OCI-LY3 (cell line): Measurements from ENCODE around the gene MYL10.

Source experiments
- CTCF ChIP-seq: fragments of 200-600, 300-600 bp; sonication (generic); IDR thresholded peaks from 2 replicates; pipeline ENCODE4 v1.5.1; 2014; ENCODE audit warnings: antibody characterized with exemption, low read length, low read depth
- EZH2phosphoT487 ChIP-seq: fragments of 200-600 bp; shearing (Covaris generic); IDR thresholded peaks from 2 replicates; pipeline ENCODE4 v1.6.1; 2018; ENCODE audit warnings: antibody characterized with exemption, mixed run types, low read depth

GRCh38 chr7:101617451-101618206 lies 11.5 kb downstream of the MYL10 start:
- TF ChIP-seq CTCF (no peak), EZH2phosphoT487 (no peak)
